Stomach smooth muscle (tissue), 2 donors: ENCODE data around the gene ARHGEF38.

Source experiments
- H3K27ac ChIP-seq: one replicate; pipeline ENCODE4 v1.7.0; 2013; ENCODE audit warnings: mild to moderate bottlenecking, low read length, inconsistent platforms
- H3K27me3 ChIP-seq, 2 donors: one replicate each; pipeline ENCODE4 v1.7.0; 2013; ENCODE audit warnings: low read length in 2 of 2; ENCODE audit not compliant: insufficient read depth in 2 of 2, control insufficient read depth in 1 of 2
- H3K36me3 ChIP-seq, 2 donors: one replicate each; pipeline ENCODE4 v1.7.0; 2013; ENCODE audit warnings: low read length in 2 of 2; ENCODE audit not compliant: control insufficient read depth in 2 of 2, insufficient read depth in 2 of 2
- H3K4me1 ChIP-seq: one replicate; pipeline ENCODE4 v1.7.0; 2013; ENCODE audit warnings: low read length; ENCODE audit not compliant: control insufficient read depth, insufficient read depth
- H3K4me3 ChIP-seq, 2 donors: one replicate each; pipeline ENCODE4 v1.7.0; 2013; ENCODE audit warnings: low read length in 2 of 2
- H3K9ac ChIP-seq, 2 donors: one replicate each; pipeline ENCODE4 v1.7.0; 2013; ENCODE audit warnings: low read length in 2 of 2, mild to moderate bottlenecking in 1 of 2
- H3K9me3 ChIP-seq, 2 donors: one replicate each; pipeline ENCODE4 v1.7.0; 2013; ENCODE audit warnings: low read length in 2 of 2; ENCODE audit not compliant: control insufficient read depth in 2 of 2
- donor health status: healthy.
- donor health status: Pancreatic carcinoma.

Gene ARHGEF38

DNA sequence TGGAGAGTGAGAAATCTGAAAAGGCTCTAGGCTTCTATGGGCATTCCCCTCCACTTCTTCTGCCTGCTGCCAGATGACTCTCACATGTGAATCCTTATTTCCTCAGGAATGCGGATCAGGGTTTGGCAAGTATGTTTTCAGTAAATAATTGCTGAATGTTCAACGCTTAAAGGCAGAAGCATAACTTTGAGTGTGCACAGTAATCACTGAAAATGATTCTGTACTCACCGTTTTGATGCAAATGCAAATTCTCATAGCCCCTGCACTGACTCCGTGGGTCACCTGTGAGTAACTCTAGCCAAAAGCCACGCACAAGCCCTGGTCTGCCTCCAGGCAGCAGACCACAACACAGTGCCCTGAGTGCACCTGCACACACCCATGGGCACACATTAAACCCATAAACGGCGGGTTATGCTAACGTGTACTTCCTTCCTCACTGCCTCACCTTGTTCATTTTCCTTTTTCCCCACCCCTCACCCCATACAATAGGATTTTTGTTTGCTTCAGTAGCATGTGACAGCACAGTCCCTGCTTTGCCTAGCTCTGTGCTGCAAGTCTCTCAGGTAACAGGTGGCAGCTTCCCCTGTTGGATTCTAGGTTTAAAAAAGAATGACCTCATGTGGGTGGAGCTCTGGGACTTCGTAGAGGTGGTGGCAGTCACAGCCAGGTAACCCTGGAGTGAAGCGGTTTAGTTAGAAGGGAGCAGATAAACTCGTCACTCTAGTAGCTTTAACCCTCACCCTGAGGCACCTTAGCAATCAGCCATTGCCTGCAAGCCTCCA, at the start of gene ARHGEF38:
Gene ARHGEF38, plus strand, starts transcription at position 656 of the 782 bp plus-strand sequence. CDS start 146 bp downstream, outside the sequence.
- Histone ChIP-seq H3K4me1 (no peaks in the 10 kb centered on the region), H3K27me3 (no peaks in the 10 kb centered on the region), H3K4me3 (no peak within 1 kb of the TSS), H3K36me3 (no peaks in the 10 kb centered on the region), H3K9me3 (no peaks in the 10 kb centered on the region), H3K27ac (no peak within 1 kb of the TSS), H3K9ac (no peak within 1 kb of the TSS)

- no peaks in the 10 kb centered on the region for H3K36me3 ChIP-seq
Measured at GRCh38 chr4:105503484-105503883, 48.9 kb upstream of the ARHGEF38 start.

GRCh38 chr4:105504744-105505143, 47.7 kb upstream of the ARHGEF38 start:
- Histone ChIP-seq H3K4me1 (no peaks in the 10 kb centered on the region), H3K4me3 (no peak overlapping the region), H3K27ac (no peak overlapping the region), H3K9me3 (no peaks in the 10 kb centered on the region), H3K27me3 (no peaks in the 10 kb centered on the region), H3K9ac (no peak overlapping the region), H3K36me3 (no peaks in the 10 kb centered on the region)

More at GRCh38 chr4:105503484-105503883, 48.9 kb upstream of the ARHGEF38 start:
- H3K9me3 ChIP-seq, result no peaks in the 10 kb centered on the region
- no peaks in the 10 kb centered on the region for H3K4me1 ChIP-seq
- no peak overlapping the region for H3K9ac ChIP-seq
- no peak overlapping the region for H3K27ac ChIP-seq
- H3K27me3 ChIP-seq, result no peaks in the 10 kb centered on the region
- H3K4me3 ChIP-seq, result no peak overlapping the region

DNA sequence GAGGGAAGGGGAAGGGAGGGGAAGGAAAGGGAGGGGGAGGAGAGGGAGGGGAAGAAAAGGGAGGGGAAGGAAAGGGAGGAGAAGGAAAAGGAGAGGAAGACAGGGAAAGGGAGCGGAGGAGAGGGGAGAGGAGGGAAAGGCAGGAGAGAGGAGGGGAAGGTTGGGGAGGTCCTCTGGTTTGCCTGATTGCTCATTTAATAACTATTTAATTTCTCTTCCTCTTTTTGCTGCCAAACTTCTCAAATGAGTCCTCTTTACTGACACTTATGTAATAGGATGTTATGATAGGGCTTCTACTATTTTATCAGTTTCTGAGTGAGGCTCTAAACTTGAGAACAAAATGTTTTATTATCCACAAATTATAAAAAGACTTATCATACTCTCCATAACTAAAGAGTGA, 43.1 kb upstream of the ARHGEF38 start:
- Histone ChIP-seq H3K27ac (no peak overlapping the region), H3K4me1 (no peaks in the 10 kb centered on the region), H3K9me3 (no peaks in the 10 kb centered on the region)

DNA sequence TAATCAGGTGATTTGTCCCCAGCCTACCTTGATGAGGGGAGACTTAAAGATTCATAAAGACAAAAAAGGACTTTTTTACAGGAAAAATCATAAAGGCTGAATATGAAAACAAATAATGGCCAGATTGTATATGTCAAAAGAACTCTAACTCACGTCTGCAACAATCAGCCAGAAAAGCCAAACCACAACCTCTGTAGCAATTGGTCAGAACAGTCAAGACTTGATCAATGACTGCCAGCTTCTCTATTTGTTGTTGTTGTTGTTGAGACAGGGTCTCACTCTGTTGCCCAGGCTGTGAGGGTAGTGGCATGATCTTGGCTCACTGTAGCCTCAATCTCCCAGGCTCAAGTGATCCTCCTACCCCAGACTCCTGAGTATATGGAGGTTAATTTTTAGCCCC, 42.7 kb upstream of the ARHGEF38 start:
- no peaks in the 10 kb centered on the region for H3K27me3 ChIP-seq
- H3K4me1 ChIP-seq, result no peaks in the 10 kb centered on the region
- H3K9me3 ChIP-seq, result no peaks in the 10 kb centered on the region
- H3K9ac ChIP-seq, result no peak overlapping the region
- H3K36me3 ChIP-seq, result no peaks in the 10 kb centered on the region
- H3K27ac ChIP-seq, result no peak overlapping the region
- no peak overlapping the region for H3K4me3 ChIP-seq

More for the DNA sequence above, 43.1 kb upstream of the ARHGEF38 start:
- no peak overlapping the region for H3K4me3 ChIP-seq
- no peak overlapping the region for H3K9ac ChIP-seq
- H3K27me3 ChIP-seq, result no peaks in the 10 kb centered on the region
- H3K36me3 ChIP-seq, result no peaks in the 10 kb centered on the region

- no peaks in the 10 kb centered on the region for H3K9me3 ChIP-seq
- H3K4me1 ChIP-seq, result no peaks in the 10 kb centered on the region
- no peaks in the 10 kb centered on the region for H3K36me3 ChIP-seq
- H3K27me3 ChIP-seq, result no peaks in the 10 kb centered on the region
- H3K4me3 ChIP-seq, result no peak overlapping the region
- no peak overlapping the region for H3K27ac ChIP-seq
- H3K9ac ChIP-seq, result no peak overlapping the region
Measured at GRCh38 chr4:105510245-105510644, 42.2 kb upstream of the ARHGEF38 start.

GRCh38 chr4:105520819-105521790, 31.3 kb upstream of the ARHGEF38 start:
- Histone ChIP-seq H3K4me1 (no peaks in the 10 kb centered on the region), H3K9ac (no peak overlapping the region), H3K27me3 (no peaks in the 10 kb centered on the region), H3K27ac (no peak overlapping the region), H3K4me3 (no peak overlapping the region), H3K36me3 (no peaks in the 10 kb centered on the region), H3K9me3 (no peaks in the 10 kb centered on the region)

DNA sequence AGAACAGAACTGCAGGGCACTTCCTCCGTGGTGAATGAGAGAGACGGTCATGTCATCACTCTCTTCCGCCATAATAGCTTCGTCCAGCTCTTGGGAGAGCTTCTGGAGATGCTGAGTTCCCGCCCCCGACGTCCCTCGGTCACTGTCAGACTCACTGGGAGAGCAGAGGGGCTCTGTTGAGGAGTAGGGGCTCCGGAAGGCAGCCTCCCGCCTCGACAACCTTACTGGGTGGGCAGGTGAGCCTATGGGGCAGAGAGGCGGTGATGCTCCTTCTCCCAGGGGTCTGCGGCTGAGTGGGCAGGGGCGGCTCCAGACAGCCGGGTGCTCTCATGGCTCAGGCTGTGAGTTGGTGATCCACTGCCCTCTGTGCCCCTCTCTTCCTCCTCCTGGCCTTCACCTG, 25.8 kb upstream of the ARHGEF38 start:
- H3K4me1 ChIP-seq, result no peaks in the 10 kb centered on the region
- H3K36me3 ChIP-seq, result no peaks in the 10 kb centered on the region
- H3K9ac ChIP-seq, result no peak overlapping the region
- H3K27ac ChIP-seq, result no peak overlapping the region
- H3K4me3 ChIP-seq, result no peak overlapping the region
- peaks cover 0 to 4% of the 10 kb centered on the region in 2 donors for H3K27me3 ChIP-seq
- H3K9me3 ChIP-seq, result no peaks in the 10 kb centered on the region

- Histone ChIP-seq H3K36me3 (no peaks in the 10 kb centered on the region), H3K9ac (no peak overlapping the region), H3K4me1 (no peaks in the 10 kb centered on the region), H3K4me3 (no peak overlapping the region), H3K27me3 (peaks cover 0 to 4% of the 10 kb centered on the region in 2 donors), H3K27ac (no peak overlapping the region), H3K9me3 (no peaks in the 10 kb centered on the region)
Measured at GRCh38 chr4:105527081-105527480, 25.3 kb upstream of the ARHGEF38 start.

- H3K4me1 ChIP-seq, result no peaks in the 10 kb centered on the region
- H3K4me3 ChIP-seq, result no peak overlapping the region
- no peak overlapping the region for H3K27ac ChIP-seq
- no peaks in the 10 kb centered on the region for H3K27me3 ChIP-seq
- no peaks in the 10 kb centered on the region for H3K36me3 ChIP-seq
- no peak overlapping the region for H3K9ac ChIP-seq
- no peaks in the 10 kb centered on the region for H3K9me3 ChIP-seq
Measured at GRCh38 chr4:105536601-105537000, 15.8 kb upstream of the ARHGEF38 start.
